DOHH2 (cell line): ENCODE measurements around the gene NAT8L.

Experiments used
- H3F3A ChIP-seq: fragments of 200-600 bp; sonication (generic), shearing (Covaris generic); 2 replicates; pipeline ENCODE4 v1.6.0; 2016; ENCODE audit warnings: antibody characterized with exemption, mild to moderate bottlenecking; ENCODE audit not compliant: control insufficient read depth, insufficient read depth
- H3K27ac ChIP-seq: fragments of 200-600 bp; sonication (generic); 2 replicates; pipeline ENCODE4 v1.5.1; 2014; ENCODE audit warnings: low read depth, mild to moderate bottlenecking, low read length, moderate library complexity
- H3K27me3 ChIP-seq: fragments of 200-600 bp; sonication (generic); 2 replicates; pipeline ENCODE4 v1.6.1; 2014; ENCODE audit warnings: mild to moderate bottlenecking, low read length, mixed read lengths; ENCODE audit not compliant: control insufficient read depth
- H3K36me3 ChIP-seq: fragments of 200-600 bp; sonication (generic); 2 replicates; pipeline ENCODE4 v1.6.1; 2014; ENCODE audit warnings: mild to moderate bottlenecking, low read length, moderate library complexity, mixed read lengths; ENCODE audit not compliant: control insufficient read depth
- H3K4me1 ChIP-seq: fragments of 200-600 bp; sonication (generic); 2 replicates; pipeline ENCODE4 v1.6.1; 2014; ENCODE audit warnings: mild to moderate bottlenecking, low read length, mixed read lengths; ENCODE audit not compliant: control insufficient read depth
- H3K4me2 ChIP-seq: fragments of 200-600 bp; sonication (generic); 2 replicates; pipeline ENCODE4 v1.6.0; 2014; ENCODE audit warnings: mild to moderate bottlenecking, low read length, moderate library complexity
- H3K4me3 ChIP-seq: fragments of 200-600 bp; sonication (generic); 2 replicates; pipeline ENCODE4 v1.5.1; 2014; ENCODE audit warnings: mild to moderate bottlenecking, low read length, mixed read lengths
- H3K79me2 ChIP-seq: fragments of 200-600 bp; sonication (generic); 2 replicates; pipeline ENCODE4 v1.6.1; 2014; ENCODE audit warnings: mild to moderate bottlenecking, low read length, mixed read lengths; ENCODE audit not compliant: control insufficient read depth
- H3K9me2 ChIP-seq: fragments of 200-600 bp; sonication (generic); replicated peaks from 2 replicates; pipeline ENCODE4 v1.6.1; 2014; ENCODE audit warnings: mild to moderate bottlenecking, low read length, mixed read lengths; ENCODE audit not compliant: control insufficient read depth
- H3K9me3 ChIP-seq: fragments of 200-600 bp; sonication (generic); 2 replicates; pipeline ENCODE4 v1.6.1; 2014; ENCODE audit warnings: antibody characterized with exemption, low read length, mixed read lengths; ENCODE audit not compliant: control insufficient read depth, insufficient read depth
- H4K20me1 ChIP-seq: fragments of 200-600 bp; sonication (generic); 2 replicates; pipeline ENCODE4 v1.6.0; 2014; ENCODE audit warnings: low read depth, mild to moderate bottlenecking, antibody characterized with exemption, low read length, moderate library complexity; ENCODE audit not compliant: control insufficient read depth, insufficient read depth
- CTCF ChIP-seq: fragments of 200-600 bp; sonication (generic); IDR thresholded peaks from one replicate; pipeline ENCODE4 v1.5.1; 2014; ENCODE audit warnings: antibody characterized with exemption, mild to moderate bottlenecking, low read depth, low read length; ENCODE audit not compliant: poor library complexity, severe bottlenecking
- EZH2phosphoT487 ChIP-seq: fragments of 200-600 bp; sonication (generic); IDR thresholded peaks from 2 replicates; pipeline ENCODE4 v1.6.1; 2017; ENCODE audit warnings: borderline replicate concordance, mild to moderate bottlenecking, antibody characterized with exemption, low read length, moderate library complexity, mixed read lengths

The NAT8L gene

GRCh38 chr4:2084316-2084715 lies 25.2 kb downstream of the NAT8L start:
- Histone ChIP-seq H3K9me3 (no peaks in the 10 kb centered on the region), H3K4me2 (no peak overlapping the region), H3K79me2 (no peaks in the 10 kb centered on the region), H3F3A (no peaks in the 10 kb centered on the region), H3K4me3 (no peak overlapping the region), H3K27me3 (peaks cover 9% of the 10 kb centered on the region), H3K9me2 (no peaks in the 10 kb centered on the region), H3K27ac (no peak overlapping the region), H3K4me1 (no peaks in the 10 kb centered on the region), H4K20me1 (no peaks in the 10 kb centered on the region), H3K36me3 (no peaks in the 10 kb centered on the region)
- TF ChIP-seq EZH2phosphoT487, result no peak
- no peak for TF ChIP-seq CTCF

- H3F3A ChIP-seq, result no peaks in the 10 kb centered on the region
- TF ChIP-seq EZH2phosphoT487, result no peak
- no peak for TF ChIP-seq CTCF
- H3K36me3 ChIP-seq, result no peaks in the 10 kb centered on the region
Measured at GRCh38 chr4:2085496-2085901, 26.4 kb downstream of the NAT8L start.

GRCh38 chr4:2087170-2087569 lies 28.0 kb downstream of the NAT8L start:
- H3K9me2 ChIP-seq, result no peaks in the 10 kb centered on the region
- no peaks in the 10 kb centered on the region for H3F3A ChIP-seq
- H4K20me1 ChIP-seq, result no peaks in the 10 kb centered on the region
- H3K9me3 ChIP-seq, result no peaks in the 10 kb centered on the region
- H3K27ac ChIP-seq, result no peak overlapping the region
- no peak for TF ChIP-seq EZH2phosphoT487
- no peak for TF ChIP-seq CTCF
- no peaks in the 10 kb centered on the region for H3K36me3 ChIP-seq
- no peaks in the 10 kb centered on the region for H3K79me2 ChIP-seq
- no peak overlapping the region for H3K4me3 ChIP-seq
- H3K4me2 ChIP-seq, result no peak overlapping the region
- peaks cover 20% of the 10 kb centered on the region for H3K27me3 ChIP-seq
- no peaks in the 10 kb centered on the region for H3K4me1 ChIP-seq

More at GRCh38 chr4:2085496-2085901, 26.4 kb downstream of the NAT8L start:
- Histone ChIP-seq H3K4me3 (no peak overlapping the region), H4K20me1 (no peaks in the 10 kb centered on the region), H3K27me3 (peaks cover 20% of the 10 kb centered on the region), H3K79me2 (no peaks in the 10 kb centered on the region), H3K27ac (no peak overlapping the region), H3K9me3 (no peaks in the 10 kb centered on the region), H3K9me2 (no peaks in the 10 kb centered on the region), H3K4me2 (no peak overlapping the region), H3K4me1 (no peaks in the 10 kb centered on the region)

- Histone ChIP-seq H3K27me3 (peaks cover 17% of the 10 kb centered on the region), H3K4me2 (no peak overlapping the region), H3F3A (no peaks in the 10 kb centered on the region)
Measured at GRCh38 chr4:2089222-2089621, 30.1 kb downstream of the NAT8L start.

More at GRCh38 chr4:2089222-2089621, 30.1 kb downstream of the NAT8L start:
- H3K79me2 ChIP-seq, result no peaks in the 10 kb centered on the region
- no peaks in the 10 kb centered on the region for H4K20me1 ChIP-seq
- H3K27ac ChIP-seq, result no peak overlapping the region
- no peaks in the 10 kb centered on the region for H3K4me1 ChIP-seq
- no peak for TF ChIP-seq EZH2phosphoT487
- no peak for TF ChIP-seq CTCF
- no peaks in the 10 kb centered on the region for H3K9me2 ChIP-seq
- H3K9me3 ChIP-seq, result no peaks in the 10 kb centered on the region
- no peak overlapping the region for H3K4me3 ChIP-seq
- no peaks in the 10 kb centered on the region for H3K36me3 ChIP-seq
